CD4-positive, alpha-beta T cell (primary cell): ENCODE measurements around the gene SPAG9. TPM values are rescaled to one million over a fixed set of nuclear protein-coding genes. Genes with fewer than 3 reads are reported as not detected.

ENCODE experiments used
- ATAC-seq: fragments of 200-7000 bp; cut with Tn5 transposase; one replicate; pipeline ENCODE4 v1.10.0; 2022; ENCODE audit warnings: mild to moderate bottlenecking; ENCODE audit not compliant: poor library complexity
- CTCF ChIA-PET: fragments of 350-600 bp; sonication (Branson Sonifier 250); formaldehyde crosslinking; loops from one replicate; lab custom pipeline; 2021; ENCODE audit warnings: antibody characterized with exemption, inconsistent platforms; lab: Charles Lee
- POLR2A ChIA-PET: fragments of 350-600 bp; sonication (Branson Sonifier 250); formaldehyde crosslinking; loops from one replicate; lab custom pipeline; 2021; ENCODE audit warnings: antibody characterized with exemption, inconsistent platforms; lab: Charles Lee
- DNase-seq, 14 experiments: peaks; one replicate each; pipeline ENCODE4 v3.0.0-alpha.2; 2013 to 2020; ENCODE audit warnings: mixed read lengths in 2 of 14
- H3K27ac ChIP-seq, 2 donors: one replicate each; pipeline versions ENCODE4 v1.5.1 to v1.7.0; 2013; ENCODE audit warnings: low read length in 2 of 2, low read depth in 1 of 2, mild to moderate bottlenecking in 1 of 2
- H3K27me3 ChIP-seq, 2 experiments: 1 replicate in 1 of 2; 2 replicates in 1 of 2; pipeline versions ENCODE4 v1.6.1 to v1.7.0; 2013; ENCODE audit warnings: low read length in 2 of 2, control low read depth in 1 of 2, mild to moderate bottlenecking in 1 of 2, moderate library complexity in 1 of 2; ENCODE audit not compliant: insufficient read depth in 2 of 2, control insufficient read depth in 1 of 2
- H3K36me3 ChIP-seq: one replicate; pipeline ENCODE4 v1.6.1; 2013; ENCODE audit warnings: low read length, control low read depth; ENCODE audit not compliant: insufficient read depth
- H3K4me1 ChIP-seq: one replicate; pipeline ENCODE4 v1.6.1; 2013; ENCODE audit warnings: low read length, control low read depth; ENCODE audit not compliant: insufficient read depth
- H3K4me3 ChIP-seq: one replicate; pipeline ENCODE4 v1.5.1; 2013; ENCODE audit warnings: mild to moderate bottlenecking, low read length, moderate library complexity
- H3K9me3 ChIP-seq, 2 experiments: 1 replicate in 1 of 2; 2 replicates in 1 of 2; pipeline versions ENCODE4 v1.6.1 to v1.7.0; 2013; ENCODE audit warnings: low read length in 2 of 2, mild to moderate bottlenecking in 2 of 2, control low read depth in 1 of 2, moderate library complexity in 1 of 2; ENCODE audit not compliant: control insufficient read depth in 1 of 2, insufficient read depth in 1 of 2
- H3K27ac Mint-ChIP-seq: one replicate; pipeline ENCODE4 v1.8.0; 2020; ENCODE audit warnings: mixed read lengths
- H3K27me3 Mint-ChIP-seq: one replicate; pipeline ENCODE4 v1.8.0; 2021; ENCODE audit warnings: mixed read lengths
- H3K36me3 Mint-ChIP-seq: one replicate; pipeline ENCODE4 v1.8.0; 2021; ENCODE audit warnings: low read depth, mixed read lengths
- H3K4me1 Mint-ChIP-seq: one replicate; pipeline ENCODE4 v1.8.0; 2021; ENCODE audit warnings: low read depth, mixed read lengths
- H3K4me3 Mint-ChIP-seq: one replicate; pipeline ENCODE4 v1.8.0; 2020; ENCODE audit warnings: mild to moderate bottlenecking, mixed read lengths
- H3K9me3 Mint-ChIP-seq: one replicate; pipeline ENCODE4 v1.8.0; 2020; ENCODE audit warnings: mixed read lengths
- intact Hi-C, 2 experiments: fragments of 100-400 bp; cut with DNase I in 1 of 2; cut with micrococcal nuclease in 1 of 2; formaldehyde crosslinking; loops; one replicate each; pipeline versions ENCODE4 v1.15.1 to v1.9.0; 2023 to 2025; cut with DNase I, micrococcal nuclease
- total RNA-seq, 174 experiments: library from RNA in 2 of 174; stranded (reverse) in 2 of 174; gene quantifications; one replicate each; pipeline ENCODE4 v1.2.3 and lab custom pipeline; 2021 to 2026
- TF ChIP-seq, protein P1 (sequence below): fragments of 200-600 bp; IDR thresholded peaks from one replicate; pipeline ENCODE4 v1.8.0; 2022; ENCODE audit warnings: antibody characterized with exemption, mild to moderate bottlenecking

The SPAG9 gene
- total RNA-seq, 2 experiments from 2014 or later = 60.2 to 64.6 TPM

DNA sequence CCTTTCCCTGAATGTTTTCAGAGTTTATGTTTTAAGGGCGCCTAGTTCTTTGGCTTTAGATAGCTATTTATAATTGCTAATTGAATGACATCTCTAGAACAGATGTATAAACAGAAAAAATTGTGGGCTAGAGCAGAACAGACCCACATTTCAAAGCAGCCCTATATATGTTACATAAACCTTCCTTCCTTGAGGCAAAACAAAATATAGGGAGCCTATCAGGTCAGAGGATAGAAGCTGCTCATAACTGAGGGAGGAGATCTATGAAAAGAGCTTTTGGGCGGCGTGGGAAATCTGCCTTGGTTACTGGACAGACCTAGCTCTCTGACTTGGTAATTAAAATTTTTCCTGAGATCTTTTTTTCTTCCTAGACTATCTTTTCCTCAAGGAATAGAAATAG, 68.4 kb downstream of the SPAG9 start:
- Histone ChIP-seq H3K4me1 (peaks cover 3% of the 10 kb centered on the region), H3K9me3 (no peaks in the 10 kb centered on the region), H3K4me3 (no peak overlapping the region), H3K27ac (no peak overlapping the region), H3K27me3 (no peaks in the 10 kb centered on the region), H3K36me3 (no peaks in the 10 kb centered on the region)
- Mint-ChIP-seq H3K9me3 (no peaks in the 10 kb centered on the region), H3K36me3 (peaks cover 20% of the 10 kb centered on the region), H3K27me3 (no peaks in the 10 kb centered on the region), H3K27ac (no peak overlapping the region), H3K4me3 (no peak overlapping the region), H3K4me1 (peaks cover 13% of the 10 kb centered on the region)
- ATAC-seq = no peak
- no peak for DNase-seq
- POLR2A ChIA-PET = interaction anchor here (0.7 kb wide), 1 partner anchor 427 kb away, joined by 3 read pairs; no protein-coding TSS in a partner anchor
- intact Hi-C loops = loop anchor here in 1 of 2 experiments (10.0 kb wide), 1 partner anchor 103 kb away; the partner anchor contains the start of gene NME1
- CTCF ChIA-PET = interaction anchor here (0.8 to 1.0 kb wide), 2 partner anchors 38 to 101 kb away, joined by 3 read pairs; partner anchors contain the start of gene NME1
- TF ChIP-seq, protein P1, sequence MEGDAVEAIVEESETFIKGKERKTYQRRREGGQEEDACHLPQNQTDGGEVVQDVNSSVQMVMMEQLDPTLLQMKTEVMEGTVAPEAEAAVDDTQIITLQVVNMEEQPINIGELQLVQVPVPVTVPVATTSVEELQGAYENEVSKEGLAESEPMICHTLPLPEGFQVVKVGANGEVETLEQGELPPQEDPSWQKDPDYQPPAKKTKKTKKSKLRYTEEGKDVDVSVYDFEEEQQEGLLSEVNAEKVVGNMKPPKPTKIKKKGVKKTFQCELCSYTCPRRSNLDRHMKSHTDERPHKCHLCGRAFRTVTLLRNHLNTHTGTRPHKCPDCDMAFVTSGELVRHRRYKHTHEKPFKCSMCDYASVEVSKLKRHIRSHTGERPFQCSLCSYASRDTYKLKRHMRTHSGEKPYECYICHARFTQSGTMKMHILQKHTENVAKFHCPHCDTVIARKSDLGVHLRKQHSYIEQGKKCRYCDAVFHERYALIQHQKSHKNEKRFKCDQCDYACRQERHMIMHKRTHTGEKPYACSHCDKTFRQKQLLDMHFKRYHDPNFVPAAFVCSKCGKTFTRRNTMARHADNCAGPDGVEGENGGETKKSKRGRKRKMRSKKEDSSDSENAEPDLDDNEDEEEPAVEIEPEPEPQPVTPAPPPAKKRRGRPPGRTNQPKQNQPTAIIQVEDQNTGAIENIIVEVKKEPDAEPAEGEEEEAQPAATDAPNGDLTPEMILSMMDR = no peak

DNA sequence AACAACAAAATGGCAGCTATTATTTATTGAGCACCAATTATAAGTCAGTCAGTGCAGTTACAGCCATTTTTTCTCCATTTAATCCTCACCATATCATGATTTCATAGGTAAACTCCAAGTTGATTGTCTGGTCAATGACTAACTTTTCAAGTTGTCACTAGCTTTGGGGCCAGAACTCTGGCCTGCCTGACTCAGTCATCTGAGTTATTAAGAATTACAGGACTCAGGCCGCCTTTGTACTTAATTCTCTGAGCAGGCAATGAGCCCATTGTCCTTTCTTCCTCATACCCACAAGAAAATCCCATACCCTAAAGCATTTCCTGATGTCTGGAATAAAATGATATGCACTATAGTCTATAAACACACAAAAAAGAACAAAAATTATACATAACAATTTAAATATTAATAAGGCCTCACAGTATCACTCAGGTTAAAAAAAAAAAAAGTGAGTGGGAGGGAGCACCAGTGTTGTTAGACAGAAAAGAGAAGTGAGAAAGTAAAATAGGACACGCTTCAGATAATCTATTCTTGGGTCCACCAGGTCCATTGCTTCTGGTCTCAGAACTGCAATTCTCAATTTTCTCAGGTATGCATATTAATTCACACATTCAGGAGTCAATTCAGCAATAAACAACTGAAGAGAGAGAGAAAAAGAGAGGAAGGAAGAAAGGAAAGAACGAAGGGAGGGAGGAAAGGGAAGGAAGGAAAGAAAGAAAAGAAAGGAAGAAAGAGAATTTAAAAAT, 70.2 kb downstream of the SPAG9 start:
- Histone ChIP-seq H3K27me3 (no peaks in the 10 kb centered on the region), H3K9me3 (no peaks in the 10 kb centered on the region), H3K36me3 (no peaks in the 10 kb centered on the region), H3K4me3 (no peak overlapping the region), H3K27ac (no peak overlapping the region), H3K4me1 (peaks cover 3% of the 10 kb centered on the region)
- Mint-ChIP-seq H3K4me3 (no peak overlapping the region), H3K36me3 (peaks cover 17% of the 10 kb centered on the region), H3K9me3 (no peaks in the 10 kb centered on the region), H3K4me1 (peaks cover 4% of the 10 kb centered on the region), H3K27me3 (no peaks in the 10 kb centered on the region), H3K27ac (no peak overlapping the region)
- ATAC-seq = no peak
- intact Hi-C loops = loop anchor here in 1 of 2 experiments (10.0 kb wide), 1 partner anchor 104 kb away; the partner anchor contains the start of gene NME1
- CTCF ChIA-PET = no interaction called here
- no peak for DNase-seq
- POLR2A ChIA-PET = no interaction called here
- TF ChIP-seq, protein P1 = no peak

DNA sequence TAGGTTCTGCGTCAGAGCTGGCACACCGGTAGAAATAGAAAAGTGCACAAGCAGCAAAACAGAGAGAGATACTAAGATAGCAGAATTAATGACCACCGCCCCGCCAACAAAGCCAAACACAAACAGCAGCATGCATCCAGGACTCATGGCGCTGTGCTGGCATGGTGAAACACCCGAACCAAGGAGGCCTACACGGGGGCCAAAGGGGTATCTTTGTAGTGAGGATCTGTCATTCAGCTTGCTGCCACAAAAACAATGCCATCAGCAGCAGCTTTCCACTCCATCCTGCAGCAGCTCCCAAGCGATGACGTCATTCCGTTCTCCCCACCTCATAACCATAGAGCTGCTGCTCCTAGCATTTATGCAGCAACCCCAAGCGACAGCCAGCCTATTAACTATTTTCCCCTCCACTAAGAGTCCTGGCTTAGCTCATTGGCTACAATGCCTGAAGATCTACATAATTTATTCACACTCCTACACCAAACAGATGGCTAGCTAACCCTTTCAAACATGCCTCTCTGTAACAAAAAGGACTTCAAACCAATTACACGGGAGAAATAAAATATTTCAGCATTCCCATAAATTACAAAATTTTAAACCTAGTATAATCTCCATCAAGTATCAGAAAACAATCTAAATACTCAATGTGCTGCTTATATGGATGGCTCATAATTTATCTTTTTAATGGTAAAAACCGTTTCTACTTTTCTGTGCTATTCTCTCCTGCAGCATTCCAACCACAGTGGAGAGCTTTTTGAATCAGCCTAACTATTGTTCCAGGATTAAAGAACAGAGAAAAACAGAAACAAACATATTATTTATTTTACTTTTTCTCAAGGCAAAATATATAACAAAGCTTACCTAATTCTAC, 73.9 kb downstream of the SPAG9 start:
- Histone ChIP-seq H3K27ac (no peak overlapping the region), H3K36me3 (no peaks in the 10 kb centered on the region), H3K9me3 (no peaks in the 10 kb centered on the region), H3K27me3 (no peaks in the 10 kb centered on the region), H3K4me1 (peaks cover 3% of the 10 kb centered on the region), H3K4me3 (no peak overlapping the region)
- Mint-ChIP-seq H3K9me3 (no peaks in the 10 kb centered on the region), H3K27me3 (no peaks in the 10 kb centered on the region), H3K36me3 (peaks cover 32% of the 10 kb centered on the region), H3K4me3 (no peak overlapping the region), H3K4me1 (peaks cover 7% of the 10 kb centered on the region), H3K27ac (no peak overlapping the region)
- CTCF ChIA-PET = interaction anchor here (0.8 to 1.8 kb wide), 3 partner anchors 10 to 106 kb away, joined by 3 to 7 read pairs (median 4); partner anchors contain the start of gene NME1
- POLR2A ChIA-PET = interaction anchor here (0.6 kb wide), 1 partner anchor 106 kb away, joined by 3 read pairs; no protein-coding TSS in a partner anchor
- ATAC-seq (no peak), DNase-seq (no peak)
- intact Hi-C loops = no loop called here
- TF ChIP-seq, protein P1 = no peak
